ENCODE results near the gene PRMT5.

DNA sequence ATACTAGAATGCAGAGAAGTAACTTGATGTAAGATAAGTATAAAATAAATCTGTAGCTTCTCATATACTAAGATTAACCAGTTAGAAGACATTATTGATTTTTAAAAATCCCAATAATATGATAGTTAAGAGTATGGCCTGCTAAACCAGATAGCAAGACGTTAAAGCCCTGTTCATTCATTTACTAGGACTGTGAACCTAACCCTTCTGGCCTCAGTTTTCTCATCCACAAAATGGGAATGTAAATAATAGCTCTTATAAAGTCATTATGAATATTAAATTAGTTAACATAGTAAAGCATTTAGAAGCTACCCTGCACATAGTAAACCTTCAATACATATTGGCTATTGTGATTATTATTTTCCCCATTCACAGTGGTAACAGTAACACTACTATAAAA is 6.0 kb upstream of the PRMT5 start:
- TF ChIP-seq, protein P1, sequence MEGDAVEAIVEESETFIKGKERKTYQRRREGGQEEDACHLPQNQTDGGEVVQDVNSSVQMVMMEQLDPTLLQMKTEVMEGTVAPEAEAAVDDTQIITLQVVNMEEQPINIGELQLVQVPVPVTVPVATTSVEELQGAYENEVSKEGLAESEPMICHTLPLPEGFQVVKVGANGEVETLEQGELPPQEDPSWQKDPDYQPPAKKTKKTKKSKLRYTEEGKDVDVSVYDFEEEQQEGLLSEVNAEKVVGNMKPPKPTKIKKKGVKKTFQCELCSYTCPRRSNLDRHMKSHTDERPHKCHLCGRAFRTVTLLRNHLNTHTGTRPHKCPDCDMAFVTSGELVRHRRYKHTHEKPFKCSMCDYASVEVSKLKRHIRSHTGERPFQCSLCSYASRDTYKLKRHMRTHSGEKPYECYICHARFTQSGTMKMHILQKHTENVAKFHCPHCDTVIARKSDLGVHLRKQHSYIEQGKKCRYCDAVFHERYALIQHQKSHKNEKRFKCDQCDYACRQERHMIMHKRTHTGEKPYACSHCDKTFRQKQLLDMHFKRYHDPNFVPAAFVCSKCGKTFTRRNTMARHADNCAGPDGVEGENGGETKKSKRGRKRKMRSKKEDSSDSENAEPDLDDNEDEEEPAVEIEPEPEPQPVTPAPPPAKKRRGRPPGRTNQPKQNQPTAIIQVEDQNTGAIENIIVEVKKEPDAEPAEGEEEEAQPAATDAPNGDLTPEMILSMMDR (conservative IDR thresholded peaks at IDR 0.05; ENCODE audit: low read depth, low read length): no peak
- TF ChIP-seq EZH2 (IDR thresholded peaks at IDR 0.05; ENCODE audit: low read length, unreplicated experiment): no peak
